GM12873 (cell line): ENCODE results near the gene BCL3.

Source experiments
- CTCF ChIP-seq: IDR thresholded peaks from 2 replicates; pipeline ENCODE4 v1.5.1; 2012; ENCODE audit warnings: low read depth, mild to moderate bottlenecking, moderate library complexity, low read length, control low read depth; ENCODE audit not compliant: insufficient read depth; ENCODE audit errors: missing control alignments

The BCL3 gene

GRCh38 chr19:44717603-44718002 is 30.9 kb upstream of the BCL3 start:
- TF ChIP-seq CTCF, result no peak

GRCh38 chr19:44718441-44719261 is 29.9 kb upstream of the BCL3 start:
- TF ChIP-seq CTCF, result no peak

- TF ChIP-seq CTCF, result no peak
These were observed 29.2 kb upstream of the BCL3 start for GRCh38 chr19:44719262-44719701.

GRCh38 chr19:44720945-44721344 is 27.6 kb upstream of the BCL3 start:
- TF ChIP-seq CTCF, result no peak

DNA sequence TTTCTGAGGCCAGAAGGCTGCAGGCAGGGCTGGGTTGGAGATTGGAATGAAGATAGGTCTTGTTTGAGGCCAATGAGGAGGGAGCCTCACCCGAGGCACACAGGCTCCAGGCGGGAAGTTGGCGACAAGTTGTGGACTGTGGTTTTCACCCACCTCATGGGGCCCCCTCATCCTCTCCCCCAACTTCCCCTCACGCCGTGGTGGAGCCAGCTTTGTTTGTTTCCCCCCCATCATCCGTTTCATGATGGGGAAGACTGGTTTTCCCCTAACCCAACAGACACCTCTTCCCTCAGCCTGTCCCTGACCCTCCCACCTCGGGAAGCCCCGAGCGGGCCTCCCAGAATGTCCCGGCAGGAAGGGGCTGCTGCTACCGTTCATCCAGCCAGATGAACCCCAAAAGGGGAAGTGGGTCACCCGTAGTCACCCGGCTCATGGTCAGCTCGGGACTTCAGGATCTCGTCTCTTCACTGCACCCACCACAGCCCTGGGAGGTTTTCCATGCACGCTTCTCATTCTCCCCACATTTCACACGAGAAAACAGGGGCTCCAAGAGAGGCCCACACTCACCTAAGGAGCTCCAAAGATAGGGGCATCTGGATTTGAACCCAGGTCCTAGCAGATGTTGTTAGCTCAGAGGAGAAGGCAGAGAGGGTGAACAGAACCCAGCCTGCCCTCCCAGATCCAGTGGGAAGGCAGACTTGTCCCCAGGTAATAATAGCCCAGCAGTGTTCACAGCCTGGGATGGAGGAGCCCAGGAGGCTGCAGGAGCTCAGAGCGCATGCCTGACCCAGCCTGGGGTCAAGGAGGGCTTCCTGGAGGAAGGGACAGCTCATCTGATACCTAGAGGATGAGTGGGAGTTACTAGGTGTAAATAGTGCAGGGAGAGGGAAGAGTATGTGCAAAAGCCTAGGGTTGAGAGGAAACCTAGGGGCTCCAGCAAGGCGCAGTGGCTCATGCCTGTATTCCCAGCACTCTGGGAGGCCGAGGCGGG is 26.1 kb upstream of the BCL3 start:
- TF ChIP-seq CTCF, result no peak

DNA sequence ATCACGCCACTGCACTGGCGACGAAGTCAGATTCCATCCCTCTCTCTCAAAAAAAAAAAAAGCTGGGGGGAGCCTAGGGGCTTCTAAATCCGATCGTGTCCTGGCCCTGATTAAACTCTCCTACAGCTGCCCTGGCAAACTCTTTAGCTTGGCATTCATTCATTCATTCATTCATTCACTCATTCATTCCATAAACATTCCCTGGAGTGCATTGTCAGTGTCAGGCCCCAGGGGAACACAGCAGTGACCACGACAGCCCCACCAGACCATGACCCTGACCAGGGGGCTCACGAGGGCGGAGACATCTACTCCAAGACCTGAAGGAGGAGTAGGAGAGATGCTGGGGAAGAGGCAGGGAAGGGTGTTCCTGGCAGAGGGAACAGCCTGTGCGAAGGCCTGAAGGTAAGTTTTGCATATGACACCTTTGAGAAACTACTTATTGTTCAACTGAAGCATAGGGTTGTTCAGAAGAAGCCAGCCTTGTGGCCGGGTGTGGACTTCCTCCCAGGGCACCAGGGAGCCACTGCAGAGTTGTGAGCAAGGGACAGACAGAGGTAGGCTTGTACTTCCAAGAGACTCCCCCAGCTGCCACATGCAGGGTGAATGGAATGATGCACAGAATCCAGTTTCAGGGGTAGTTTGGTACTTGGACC is 25.1 kb upstream of the BCL3 start:
- TF ChIP-seq CTCF, result no peak
